HepG2 (cell line): ENCODE measurements around the gene HECA. TPM values are rescaled to one million over a fixed set of nuclear protein-coding genes. Genes with fewer than 3 reads are reported as not detected.

Experiments used
- ATAC-seq: fragments of 200-7000 bp; cut with Tn5 transposase; 3 replicates; pipeline ENCODE4 v1.9.1; 2020; ENCODE audit warnings: mild to moderate bottlenecking, moderate library complexity
- BruUV-seq: library from RNA; stranded (reverse); fragments of 400-500 nt; replicated peaks from 2 replicates; lab custom pipeline; 2021; lab: Mats Ljungman, UMichigan
- CTCF ChIA-PET: fragments of 300-600 bp; formaldehyde crosslinking; extraction: SDS; loops from one replicate; lab custom pipeline; 2021; ENCODE audit warnings: low total read pairs, inconsistent platforms, low intra/inter-chr PET ratio; lab: Yijun Ruan, JAX
- POLR2A ChIA-PET: fragments of 350-600 bp; sonication (Branson Sonifier 250); formaldehyde crosslinking; loops from one replicate; lab custom pipeline; 2020; ENCODE audit warnings: antibody characterized with exemption, inconsistent platforms; lab: Yijun Ruan, JAX
- DNase-seq: peaks from one replicate; pipeline ENCODE4 v3.0.0-alpha.2; 2015; ENCODE audit warnings: low spot score
- FAIRE-seq: peaks from 3 replicates; lab custom pipeline; 2011; peaks lifted over from hg19 to GRCh38; lab: Jason Lieb, UNC
- H2AFZ ChIP-seq: one replicate; pipeline ENCODE4 v1.6.1; 2011; ENCODE audit warnings: low read length, inconsistent platforms
- H3K27ac ChIP-seq: fragments of 300-600 bp; 3 replicates; pipeline ENCODE4 v1.8.0; 2011; ENCODE audit warnings: mixed run types, mild to moderate bottlenecking, mixed read lengths, low read length, inconsistent platforms; ENCODE audit not compliant: insufficient read depth; ENCODE audit errors: extremely low read length
- H3K27me3 ChIP-seq, 2 experiments: fragments of 200-600 bp in 1 of 2; 2 replicates in 1 of 2; 3 replicates in 1 of 2; pipeline versions ENCODE4 v1.6.0 to v1.8.0; 2011; ENCODE audit warnings: low read length in 2 of 2, mild to moderate bottlenecking in 2 of 2, moderate library complexity in 2 of 2, inconsistent platforms in 1 of 2; ENCODE audit not compliant: insufficient read depth in 2 of 2, control insufficient read depth in 1 of 2
- H3K36me3 ChIP-seq, 2 experiments: fragments of 200-600 bp in 1 of 2; replicated peaks in 1 of 2; 2 replicates in 1 of 2; 3 replicates in 1 of 2; pipeline versions ENCODE4 v1.5.1 to v1.8.0; 2011; ENCODE audit warnings: low read length in 2 of 2, inconsistent platforms in 1 of 2; ENCODE audit not compliant: insufficient read depth in 2 of 2, control insufficient read depth in 1 of 2
- H3K4me1 ChIP-seq: 2 replicates; pipeline ENCODE4 v1.5.1; 2012; ENCODE audit warnings: low read length, inconsistent platforms; ENCODE audit not compliant: insufficient read depth
- H3K4me2 ChIP-seq: 2 replicates; pipeline ENCODE4 v1.6.0; 2011; ENCODE audit warnings: low read depth, low read length, inconsistent platforms
- H3K4me3 ChIP-seq, 3 experiments: fragments of 200-600 bp in 1 of 3; sonication (generic), shearing (Covaris generic) in 1 of 3; replicated peaks in 1 of 3; 2 replicates each; pipeline ENCODE4 v1.5.1; 2011 to 2016; ENCODE audit warnings: low read length in 3 of 3, inconsistent platforms in 2 of 3, low read depth in 2 of 3, mild to moderate bottlenecking in 2 of 3, control low read depth in 1 of 3, mixed read lengths in 1 of 3; ENCODE audit not compliant: insufficient read depth in 1 of 3
- H3K79me2 ChIP-seq: one replicate; pipeline ENCODE4 v1.6.1; 2011; ENCODE audit warnings: low read length, inconsistent platforms; ENCODE audit not compliant: insufficient read depth
- H3K9ac ChIP-seq: 2 replicates; pipeline ENCODE4 v1.6.0; 2011; ENCODE audit warnings: mild to moderate bottlenecking, low read depth, low read length, inconsistent platforms; ENCODE audit not compliant: insufficient read depth
- H3K9me3 ChIP-seq: 2 replicates; pipeline ENCODE4 v1.5.1; 2012; ENCODE audit warnings: mild to moderate bottlenecking, low read length
- H4K20me1 ChIP-seq: 2 replicates; pipeline ENCODE4 v1.6.0; 2011; ENCODE audit warnings: inconsistent platforms, mild to moderate bottlenecking, low read length, moderate library complexity; ENCODE audit not compliant: insufficient read depth
- BRCA1 ChIP-seq: sonication (generic); formaldehyde crosslinking; IDR thresholded peaks from 2 replicates; pipeline ENCODE4 v1.4.0; 2020; ENCODE audit warnings: missing genetic modification reagents
- BRD4 ChIP-seq: sonication (generic); formaldehyde crosslinking; IDR thresholded peaks from 2 replicates; pipeline ENCODE4 v1.4.0; 2020; ENCODE audit warnings: missing genetic modification reagents
- CHD4 ChIP-seq: fragments of 200-600 bp; sonication (generic); IDR thresholded peaks from 2 replicates; pipeline ENCODE4 v1.7.0; 2017; ENCODE audit warnings: mild to moderate bottlenecking, low read length, borderline replicate concordance
- CREB1 ChIP-seq, 2 experiments: fragments of 450-650 bp in 1 of 2; IDR thresholded peaks; 2 replicates each; pipeline ENCODE4 v1.6.1; 2016 to 2017; ENCODE audit warnings: control low read depth in 1 of 2, mild to moderate bottlenecking in 1 of 2, missing compliant biosample characterization in 1 of 2, missing genetic modification characterization in 1 of 2
- IRX3 ChIP-seq: sonication (generic); formaldehyde crosslinking; IDR thresholded peaks from 2 replicates; pipeline ENCODE4 v1.8.1; 2023; ENCODE audit warnings: mild to moderate bottlenecking, low read depth, missing genetic modification reagents, borderline replicate concordance
- LBX2 ChIP-seq: sonication (generic); formaldehyde crosslinking; IDR thresholded peaks from 2 replicates; pipeline ENCODE4 v1.5.0; 2020; ENCODE audit warnings: missing genetic modification reagents, mild to moderate bottlenecking, borderline replicate concordance
- SIX1 ChIP-seq: sonication (generic); formaldehyde crosslinking; IDR thresholded peaks from 2 replicates; pipeline ENCODE4 v1.4.0; 2020; ENCODE audit warnings: missing genetic modification reagents, borderline replicate concordance
- WGBS: methylation state at CpG from one replicate; pipeline ENCODE4 v1.1.6; 2017; ENCODE audit warnings: low lambda C conversion rate; 5-methylcytosine and 5-hydroxymethylcytosine counted together
- in situ Hi-C: cut with HindIII; loops from 2 replicates; pipeline ENCODE4 v1.10.0; 2017; ENCODE audit warnings: low pct_unique_long_range_greater_than_20kb; ENCODE audit not compliant: extremely low pct_ligation_motif_present
- intact Hi-C: fragments of 100-400 bp; cut with micrococcal nuclease; formaldehyde crosslinking; loops from one replicate; pipeline ENCODE4 v1.10.0; 2022; ENCODE audit not compliant: unreplicated experiment
- polyA plus RNA-seq, 8 experiments: library from polyadenylated mRNA; depleted of rRNA in 3 of 8; stranded (reverse) in 7 of 8; unstranded in 1 of 8; fragments of >200 nt; fragmentation: Illumina TruSeq in 4 of 8; extraction: Trizol in 4 of 8; gene quantifications; 2 replicates each; pipeline versions ENCODE4 v1.2.1 to v1.2.3, GENCODE V29; 2011 to 2016; ENCODE audit warnings: low read depth in 4 of 8, missing spikeins in 1 of 8, mixed read lengths in 1 of 8; ENCODE audit not compliant: insufficient read depth in 1 of 8
- total RNA-seq, 5 experiments: library from RNA; depleted of rRNA; stranded (reverse); fragments of >200 nt; fragmentation: Illumina TruSeq; extraction: Trizol; gene quantifications; 2 replicates each; pipeline ENCODE4 v1.2.3, GENCODE V29; 2016; ENCODE audit warnings: low read depth in 1 of 5
- TF ChIP-seq, protein P1 (sequence below): sonication (generic); formaldehyde crosslinking; IDR thresholded peaks from 2 replicates; pipeline ENCODE4 v1.4.0; 2020; ENCODE audit warnings: missing genetic modification reagents, borderline replicate concordance

The HECA gene
- total and polyA plus RNA-seq, 2 of the 13 experiments (the other 11 are each of a cell fraction or from before 2014, with no cell fraction given) = 0.18 to 0.49 TPM

GRCh38 chr6:139164001-139164400 is 29.1 kb downstream of the HECA start (continued):
- no peak for TF ChIP-seq IRX3 (CRISPR knock-in tag)
- TF ChIP-seq, protein P1, sequence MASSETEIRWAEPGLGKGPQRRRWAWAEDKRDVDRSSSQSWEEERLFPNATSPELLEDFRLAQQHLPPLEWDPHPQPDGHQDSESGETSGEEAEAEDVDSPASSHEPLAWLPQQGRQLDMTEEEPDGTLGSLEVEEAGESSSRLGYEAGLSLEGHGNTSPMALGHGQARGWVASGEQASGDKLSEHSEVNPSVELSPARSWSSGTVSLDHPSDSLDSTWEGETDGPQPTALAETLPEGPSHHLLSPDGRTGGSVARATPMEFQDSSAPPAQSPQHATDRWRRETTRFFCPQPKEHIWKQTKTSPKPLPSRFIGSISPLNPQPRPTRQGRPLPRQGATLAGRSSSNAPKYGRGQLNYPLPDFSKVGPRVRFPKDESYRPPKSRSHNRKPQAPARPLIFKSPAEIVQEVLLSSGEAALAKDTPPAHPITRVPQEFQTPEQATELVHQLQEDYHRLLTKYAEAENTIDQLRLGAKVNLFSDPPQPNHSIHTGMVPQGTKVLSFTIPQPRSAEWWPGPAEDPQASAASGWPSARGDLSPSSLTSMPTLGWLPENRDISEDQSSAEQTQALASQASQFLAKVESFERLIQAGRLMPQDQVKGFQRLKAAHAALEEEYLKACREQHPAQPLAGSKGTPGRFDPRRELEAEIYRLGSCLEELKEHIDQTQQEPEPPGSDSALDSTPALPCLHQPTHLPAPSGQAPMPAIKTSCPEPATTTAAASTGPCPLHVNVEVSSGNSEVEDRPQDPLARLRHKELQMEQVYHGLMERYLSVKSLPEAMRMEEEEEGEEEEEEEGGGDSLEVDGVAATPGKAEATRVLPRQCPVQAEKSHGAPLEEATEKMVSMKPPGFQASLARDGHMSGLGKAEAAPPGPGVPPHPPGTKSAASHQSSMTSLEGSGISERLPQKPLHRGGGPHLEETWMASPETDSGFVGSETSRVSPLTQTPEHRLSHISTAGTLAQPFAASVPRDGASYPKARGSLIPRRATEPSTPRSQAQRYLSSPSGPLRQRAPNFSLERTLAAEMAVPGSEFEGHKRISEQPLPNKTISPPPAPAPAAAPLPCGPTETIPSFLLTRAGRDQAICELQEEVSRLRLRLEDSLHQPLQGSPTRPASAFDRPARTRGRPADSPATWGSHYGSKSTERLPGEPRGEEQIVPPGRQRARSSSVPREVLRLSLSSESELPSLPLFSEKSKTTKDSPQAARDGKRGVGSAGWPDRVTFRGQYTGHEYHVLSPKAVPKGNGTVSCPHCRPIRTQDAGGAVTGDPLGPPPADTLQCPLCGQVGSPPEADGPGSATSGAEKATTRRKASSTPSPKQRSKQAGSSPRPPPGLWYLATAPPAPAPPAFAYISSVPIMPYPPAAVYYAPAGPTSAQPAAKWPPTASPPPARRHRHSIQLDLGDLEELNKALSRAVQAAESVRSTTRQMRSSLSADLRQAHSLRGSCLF (CRISPR knock-in tag) = no peak

DNA sequence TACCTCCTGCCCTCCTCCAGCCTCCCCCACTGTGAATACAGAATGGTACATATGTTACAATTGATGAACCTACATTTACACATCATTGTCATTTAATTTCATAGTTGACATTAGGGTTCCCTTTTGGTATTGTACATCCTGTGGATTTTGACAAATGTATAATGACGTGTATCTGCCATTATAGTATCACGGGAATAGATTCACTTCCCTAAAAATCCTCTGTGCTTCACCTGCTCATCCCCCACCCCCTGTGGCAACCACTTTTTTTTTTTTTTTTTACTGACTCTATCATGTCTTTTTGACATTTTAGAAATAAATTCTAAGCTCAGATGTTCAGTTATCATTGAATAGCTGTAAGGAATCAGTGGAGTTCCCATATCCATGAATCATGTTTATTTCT is 30.4 kb downstream of the HECA start:
- intact Hi-C loops = no loop called here
- ATAC-seq (no peak), FAIRE-seq (no peak), DNase-seq (no peak)
- no TSS peak for BruUV-seq
- Histone ChIP-seq H4K20me1 (no peaks in the 10 kb centered on the region), H3K36me3 (no peaks in the 10 kb centered on the region), H3K27ac (no peak overlapping the region), H3K79me2 (no peaks in the 10 kb centered on the region), H3K9me3 (no peaks in the 10 kb centered on the region), H3K4me3 (no peak overlapping the region), H3K27me3 (no peaks in the 10 kb centered on the region; a peak in 1 of 5 replicates), H2AFZ (no peak overlapping the region), H3K9ac (no peak overlapping the region), H3K4me2 (no peak overlapping the region)
- POLR2A ChIA-PET = no interaction called here
- in situ Hi-C loops = no loop called here
- WGBS = 35% methylated on average over 2 of the region's 2 CpGs
- TF ChIP-seq BRD4 (no peak), BRCA1 (no peak), SIX1 (CRISPR knock-in tag) (no peak), LBX2 (no peak), CHD4 (no peak), CREB1 (IDR thresholded peaks at IDR 0.05) (0 out of 2 replicates have a peak, but pooled peaks have one; percentile 3), CREB1 (CRISPR knock-in tag; IDR thresholded peaks at IDR 0.05) (no peak)
- TF ChIP-seq, all 625 proteins: peak for 1
- no peaks in the 10 kb centered on the region for H3K4me1 ChIP-seq
- CTCF ChIA-PET = no interaction called here
